Measurements from ENCODE around the gene ATP6V0C.
"Not testable (repeated sequence)": the region's sequence is repeated elsewhere in the genome, so short reads cannot be mapped to it uniquely, and the experiment has no call there.

The ATP6V0C gene

DNA sequence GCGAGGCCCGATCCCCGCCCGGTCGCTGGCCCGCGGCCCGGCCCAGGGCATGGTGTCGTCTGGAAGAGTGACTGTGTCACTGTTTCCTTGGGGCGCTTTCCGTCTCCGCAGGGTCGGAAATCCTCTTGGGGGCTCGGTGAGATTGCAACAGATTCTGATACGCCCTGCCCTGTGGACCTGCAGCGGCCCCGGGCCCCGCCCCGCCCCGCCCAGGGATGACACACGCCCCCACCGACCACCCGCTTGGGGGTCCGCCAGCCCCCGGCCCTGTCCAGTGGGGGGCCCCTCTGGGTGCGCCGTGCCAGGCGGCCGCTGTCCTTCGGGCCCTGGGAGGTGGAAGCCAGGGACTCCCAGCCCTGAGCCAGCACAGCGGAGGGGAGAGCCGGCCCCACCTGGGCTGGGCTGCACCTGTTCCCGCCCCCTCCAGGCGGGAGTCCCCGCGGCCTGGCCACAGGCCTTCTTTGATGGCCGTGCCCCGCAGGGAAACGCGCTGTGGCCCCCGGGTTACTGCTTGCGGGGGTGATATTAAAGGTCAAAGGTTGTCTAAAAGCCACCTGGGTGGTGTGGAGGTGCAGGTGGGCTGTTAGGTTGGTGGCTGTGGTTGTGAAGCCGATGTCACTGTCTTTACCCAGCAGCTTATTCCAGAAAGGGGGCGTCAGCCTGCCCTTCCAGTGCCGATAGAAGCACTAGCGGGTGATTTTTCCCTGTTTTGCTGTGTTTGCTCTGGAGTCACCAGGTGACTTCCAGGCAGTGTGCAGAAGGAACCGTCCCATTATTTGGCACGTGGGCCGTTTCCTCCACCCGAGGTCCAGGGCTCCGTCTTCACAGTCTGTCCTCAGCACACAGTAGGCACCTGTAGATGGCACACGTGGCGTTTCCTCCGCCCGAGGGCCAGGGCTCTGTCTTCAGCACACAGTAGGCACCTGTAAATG, 38.1 kb upstream of the ATP6V0C start:
- DNase-seq, result peak in 1 of 2 donors; percentile 49

DNA sequence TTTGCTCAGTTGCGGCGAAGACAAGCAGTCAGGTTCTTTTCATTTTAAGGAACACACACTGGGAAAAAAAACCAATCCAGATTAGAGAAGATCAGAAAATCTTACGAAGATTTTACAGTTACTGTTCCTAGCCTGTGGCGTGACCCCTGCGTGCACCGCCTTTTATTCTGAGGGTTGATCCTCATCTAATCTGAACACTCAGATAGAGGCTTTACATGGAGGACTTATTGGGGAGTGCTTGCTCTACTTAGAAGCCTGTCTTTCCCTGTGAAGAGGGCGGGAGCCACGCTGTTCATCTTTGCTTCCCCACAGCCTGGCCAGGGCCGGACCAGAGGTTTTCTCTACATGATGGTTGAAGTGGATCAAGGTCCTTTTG, 37.4 kb upstream of the ATP6V0C start:
- no peak for DNase-seq

GRCh38 chr16:2476741-2477140, 37.0 kb upstream of the ATP6V0C start:
- DNase-seq, result no peak

- DNase-seq, result no peak
Measured at GRCh38 chr16:2477327-2477726, 36.4 kb upstream of the ATP6V0C start.

GRCh38 chr16:2478279-2478678, 35.5 kb upstream of the ATP6V0C start:
- no peak for DNase-seq

DNA sequence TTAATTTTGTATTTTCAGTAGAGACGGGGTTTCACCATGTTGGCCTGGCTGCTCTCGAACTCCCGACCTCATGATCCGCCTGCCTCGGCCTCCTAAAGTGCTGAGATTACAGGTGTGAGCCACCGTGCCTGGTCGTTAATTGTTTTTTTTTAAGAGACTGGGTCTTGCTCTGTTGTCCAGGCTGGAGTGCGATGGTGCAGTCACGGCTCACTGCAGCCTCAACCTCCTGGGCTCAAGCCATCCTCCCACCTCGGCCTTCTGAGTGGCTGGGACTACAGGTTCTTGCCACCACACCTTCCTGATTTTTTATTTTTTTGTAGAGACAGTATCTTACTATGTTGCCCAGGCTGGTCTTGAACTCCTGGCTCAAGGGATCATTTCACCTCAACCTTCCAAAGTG, 33.8 kb upstream of the ATP6V0C start:
- DNase-seq, result not testable (repeated sequence)

- DNase-seq, result no peak
Measured at GRCh38 chr16:2480948-2481347, 32.8 kb upstream of the ATP6V0C start.

DNA sequence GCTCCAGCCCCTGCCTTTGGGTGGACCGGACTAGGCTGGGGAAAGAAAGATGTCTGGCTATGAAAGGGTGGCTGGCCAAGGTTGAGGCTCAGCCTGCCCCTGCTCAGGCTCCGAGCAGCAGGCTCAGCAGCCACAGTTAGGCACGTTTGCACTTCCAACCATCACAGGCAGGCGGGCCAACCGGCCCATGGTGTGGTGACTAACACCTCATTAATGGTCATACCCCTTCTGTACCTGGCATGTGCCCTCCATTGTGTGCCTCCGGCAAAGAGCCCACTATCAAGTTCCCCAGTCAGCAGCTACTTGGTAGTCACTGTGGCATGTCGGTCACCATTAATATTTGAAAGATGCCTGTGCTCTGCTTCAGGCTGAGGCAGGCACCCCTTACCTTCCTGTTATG, 32.1 kb upstream of the ATP6V0C start:
- no peak for DNase-seq

GRCh38 chr16:2482249-2482648, 31.5 kb upstream of the ATP6V0C start:
- no peak for DNase-seq

GRCh38 chr16:2482708-2483534, 30.8 kb upstream of the ATP6V0C start:
- DNase-seq, result no peak

GRCh38 chr16:2483939-2484897, 29.5 kb upstream of the ATP6V0C start:
- DNase-seq, result no peak

GRCh38 chr16:2484898-2485508, 28.7 kb upstream of the ATP6V0C start:
- DNase-seq, result no peak

GRCh38 chr16:2485811-2486507, 27.8 kb upstream of the ATP6V0C start:
- DNase-seq, result no peak

DNA sequence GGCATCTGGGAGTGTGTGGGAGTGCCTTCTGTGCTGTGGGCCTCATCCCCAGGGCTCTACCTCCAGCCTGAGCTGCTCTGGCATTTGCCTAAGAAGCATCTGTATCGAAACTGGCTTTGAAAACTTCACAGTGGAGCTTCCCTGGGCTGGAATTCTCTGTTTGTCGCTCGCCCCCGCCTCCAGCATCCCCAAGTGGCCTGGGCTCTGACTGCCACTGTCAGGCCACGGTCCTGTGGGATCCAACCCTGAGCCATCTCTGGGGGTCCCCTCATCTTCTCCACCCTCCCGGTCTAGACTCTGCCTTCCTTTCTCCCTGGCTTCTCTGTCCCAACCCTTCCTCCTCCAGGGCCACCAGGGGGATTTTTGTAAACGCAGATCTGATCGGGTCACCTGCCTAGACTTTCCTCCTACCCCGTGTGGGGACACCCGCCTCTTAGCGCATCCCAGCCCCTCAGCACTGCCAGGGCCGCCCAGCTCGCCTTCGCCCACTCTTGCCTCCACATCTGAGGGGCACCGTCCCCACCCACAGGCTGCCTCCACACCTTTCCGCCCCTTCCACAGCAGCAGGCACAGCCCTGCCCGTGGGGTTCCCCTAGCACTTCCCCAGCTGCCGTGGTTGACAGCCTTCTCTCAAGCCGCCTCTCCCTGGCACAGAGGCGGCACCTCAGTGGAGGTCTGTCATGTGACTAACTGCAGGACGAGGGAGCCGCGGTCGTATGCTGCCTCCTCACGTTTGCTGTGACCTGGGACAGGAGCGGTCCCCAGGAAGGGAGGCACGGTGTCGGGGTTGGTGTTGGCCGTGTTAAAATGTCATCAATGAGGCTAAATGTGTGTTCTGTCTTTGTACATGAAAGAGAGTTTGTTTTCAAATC, 26.9 kb upstream of the ATP6V0C start:
- DNase-seq, result peak; percentile 70 to 74

GRCh38 chr16:2487517-2487842, 26.3 kb upstream of the ATP6V0C start:
- DNase-seq, result no peak

GRCh38 chr16:2487903-2488531, 25.7 kb upstream of the ATP6V0C start:
- no peak for DNase-seq

GRCh38 chr16:2489581-2489980, 24.2 kb upstream of the ATP6V0C start:
- DNase-seq, result no peak

DNA sequence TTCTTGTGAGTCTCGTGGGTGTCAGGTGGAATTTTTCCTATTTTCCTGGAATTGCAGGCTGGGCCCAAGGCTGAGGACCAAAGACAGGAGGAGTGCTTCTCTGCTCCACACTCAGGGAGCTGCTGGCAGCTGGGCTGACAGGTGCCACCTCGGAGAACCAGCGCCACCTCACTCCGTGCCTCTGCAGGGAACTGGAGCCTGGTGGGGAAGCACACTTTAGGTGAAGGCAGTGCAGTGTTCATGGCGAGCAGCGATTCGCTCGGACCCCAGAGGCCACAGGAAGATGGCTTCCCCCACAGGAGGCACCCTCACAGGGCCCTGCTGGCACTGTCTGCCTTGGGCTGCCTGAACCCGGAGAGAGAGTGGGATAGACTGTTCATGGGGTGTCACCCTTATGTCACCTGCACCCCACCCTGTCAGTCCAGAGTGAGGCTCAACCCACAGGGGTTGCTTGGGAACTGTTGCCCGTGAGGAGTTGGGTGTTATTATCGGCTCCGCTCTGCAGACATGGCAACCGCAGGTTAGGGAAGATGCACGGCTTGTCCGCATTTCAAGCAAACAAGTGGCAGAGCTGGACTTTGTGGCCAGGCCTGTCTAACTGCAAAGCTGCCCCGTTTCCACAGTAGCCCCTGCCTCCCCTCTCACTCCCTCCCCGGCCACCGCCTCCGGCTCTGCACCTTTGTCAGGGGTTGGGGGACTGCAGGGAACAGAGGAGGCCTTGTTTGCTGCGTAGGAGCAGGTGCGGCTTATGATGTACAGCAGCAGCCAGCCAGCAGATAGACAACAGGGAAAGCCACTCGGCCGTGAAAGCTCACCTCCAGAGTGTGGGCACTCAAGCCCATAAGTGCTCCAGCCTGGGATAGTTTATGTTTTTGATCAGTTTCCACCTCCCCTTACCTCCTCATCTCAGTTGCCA, 23.3 kb upstream of the ATP6V0C start:
- no peak for DNase-seq

GRCh38 chr16:2492292-2492691, 21.5 kb upstream of the ATP6V0C start:
- DNase-seq, result no peak

Measured in stimulated activated CD4-positive, alpha-beta T cell treated with anti-CD3 and anti-CD28 coated beads, Interleukin-2, amount 100 ng/mL, for 24 hours (primary cell).